Smooth muscle cell of the pulmonary artery (primary cell): ENCODE measurements around the gene PDPN. TPM values are rescaled to one million over a fixed set of nuclear protein-coding genes. Genes with fewer than 3 reads are reported as not detected.

ENCODE experiments used
- total RNA-seq: library from RNA; depleted of rRNA; stranded (reverse); fragments of >200 nt; gene quantifications from 2 replicates; pipeline ENCODE4 v1.2.3, GENCODE V29; 2014

PDPN gene, protein sequence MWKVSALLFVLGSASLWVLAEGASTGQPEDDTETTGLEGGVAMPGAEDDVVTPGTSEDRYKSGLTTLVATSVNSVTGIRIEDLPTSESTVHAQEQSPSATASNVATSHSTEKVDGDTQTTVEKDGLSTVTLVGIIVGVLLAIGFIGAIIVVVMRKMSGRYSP
- 1.1 and 17.3 TPM in 2 replicates for total RNA-seq

DNA sequence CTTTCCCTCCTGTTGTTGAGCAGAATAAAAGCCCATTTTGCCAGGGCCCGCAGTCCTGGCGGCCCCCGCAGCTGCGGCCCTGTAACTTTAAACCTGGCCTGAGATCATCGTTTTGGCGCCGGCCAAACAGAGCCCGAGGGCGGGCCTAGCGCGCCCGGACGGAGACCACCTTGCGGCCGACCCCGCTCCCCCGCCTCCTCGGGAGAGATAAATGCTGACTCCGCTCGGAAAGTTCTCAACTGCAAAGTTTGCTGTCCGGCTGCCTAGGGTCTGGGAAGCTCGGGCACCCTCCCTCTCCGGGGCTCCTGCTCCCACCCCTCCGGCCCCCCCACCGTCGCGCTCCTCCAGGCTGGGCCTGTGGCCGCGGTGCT lies at the start of gene PDPN:
Gene PDPN, plus strand, starts transcription at position 238 of the 371 bp plus-strand sequence. CDS start 202 bp downstream, outside the sequence.

Other genes starting within 250 kb of the PDPN start
- gene PRAMEF14, start 236.7 kb upstream of the PDPN start, total RNA-seq = not detected in 2 replicates
- not detected in 2 replicates for gene PRAMEF19, start 211.9 kb upstream of the PDPN start, total RNA-seq
- not detected in 2 replicates for gene PRAMEF17, start 194.2 kb upstream of the PDPN start, total RNA-seq
- not detected in 2 replicates for gene PRAMEF20, start 173.4 kb upstream of the PDPN start, total RNA-seq
- gene LRRC38, start 69.8 kb upstream of the PDPN start, total RNA-seq = 0.07 TPM in 1 of 2 replicates, not detected in the other
- gene PRDM2, start 116.4 kb downstream of the PDPN start, total RNA-seq = 9.6 and 11.8 TPM in 2 replicates